Inflammatory macrophage treated with lipopolysaccharide for 1 hour (primary cell): ENCODE measurements around the gene SIGLEC15.
"Not testable (repeated sequence)": the region's sequence is repeated elsewhere in the genome, so short reads cannot be mapped to it uniquely, and the experiment has no call there.

ENCODE experiments used
- DNase-seq, 2 donors: peaks; one replicate each; pipeline ENCODE4 v3.0.0-alpha.2; 2020 to 2022

Gene SIGLEC15

DNA sequence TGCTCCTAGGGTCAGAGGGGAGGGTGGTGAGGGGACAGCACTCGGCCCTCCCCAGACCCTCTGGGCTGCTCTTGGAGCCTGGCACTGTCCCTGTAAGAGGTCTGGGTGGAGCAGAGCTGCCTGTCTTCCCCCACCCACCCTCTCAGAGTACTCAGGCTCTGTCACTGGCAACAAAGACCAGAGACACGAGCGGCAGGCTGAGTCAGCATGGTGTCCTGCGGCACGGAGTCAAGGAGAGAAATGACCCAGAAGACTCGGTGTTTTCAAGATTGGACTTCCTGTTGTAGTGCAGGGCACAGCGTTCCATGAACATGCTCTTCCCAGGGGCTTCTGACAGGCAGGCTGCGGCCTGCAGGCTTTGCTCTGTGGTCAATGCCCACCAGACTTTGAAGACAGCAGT lies 19.9 kb downstream of the SIGLEC15 start:
- no peak for DNase-seq

- no peak for DNase-seq
Measured at GRCh38 chr18:45847119-45847518, 21.6 kb downstream of the SIGLEC15 start.

DNA sequence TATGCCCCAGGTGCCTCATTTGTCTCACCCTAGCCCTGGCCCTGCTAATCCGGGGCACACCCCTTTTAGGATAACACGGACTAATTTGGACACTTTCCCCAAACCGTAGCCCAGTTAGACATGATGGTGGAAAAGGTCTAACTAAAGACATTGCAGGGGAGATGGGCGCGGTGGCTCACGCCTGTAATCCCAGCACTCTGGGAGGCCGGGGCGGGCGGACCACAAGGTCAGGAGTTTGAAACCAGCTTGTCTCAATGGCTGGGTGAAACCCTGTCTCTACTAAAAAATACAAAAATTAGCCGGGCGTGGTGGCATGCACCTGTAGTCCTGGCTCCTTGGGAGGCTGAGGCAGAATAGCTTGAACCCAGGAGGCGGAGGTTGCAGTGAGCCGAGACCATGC lies 23.2 kb downstream of the SIGLEC15 start:
- not testable (repeated sequence) for DNase-seq

GRCh38 chr18:45849529-45849928 lies 24.1 kb downstream of the SIGLEC15 start:
- no peak for DNase-seq

GRCh38 chr18:45850021-45850420 lies 24.5 kb downstream of the SIGLEC15 start:
- no peak for DNase-seq

DNA sequence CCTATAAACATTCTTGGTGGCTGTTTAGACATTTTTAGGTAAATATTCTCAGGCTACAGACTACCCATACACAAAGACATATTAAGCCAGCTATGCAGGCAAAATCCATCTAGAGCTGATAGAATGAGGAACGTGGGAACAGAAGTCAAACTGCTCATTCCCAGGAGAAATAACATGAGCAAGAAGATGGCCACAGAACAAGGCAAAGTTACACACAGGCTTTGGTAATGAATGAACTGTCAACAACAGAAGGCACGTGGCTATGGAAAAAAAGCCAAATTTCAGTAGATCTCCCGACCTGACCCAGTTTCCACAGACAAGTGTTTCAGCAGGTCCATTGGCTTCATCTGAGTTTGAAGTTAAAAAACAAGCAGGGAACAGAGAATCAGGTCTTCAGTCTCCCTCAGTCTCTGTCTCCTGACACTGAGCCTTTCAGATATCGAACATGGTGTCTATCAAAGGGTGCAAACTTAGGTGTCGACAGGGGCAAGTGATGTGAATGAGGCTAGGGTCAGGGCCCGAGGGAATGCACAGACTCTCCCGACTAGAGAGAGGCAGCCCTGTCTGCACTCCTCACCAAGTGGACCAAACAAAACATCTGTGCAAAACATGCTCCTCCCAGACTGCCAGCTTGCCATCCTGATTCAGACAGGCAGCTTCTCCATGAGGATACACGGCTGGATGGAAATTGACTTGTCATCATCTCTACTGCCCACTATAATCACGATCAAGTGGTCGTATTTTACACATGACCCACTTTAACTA lies 25.9 kb downstream of the SIGLEC15 start:
- no peak for DNase-seq

DNA sequence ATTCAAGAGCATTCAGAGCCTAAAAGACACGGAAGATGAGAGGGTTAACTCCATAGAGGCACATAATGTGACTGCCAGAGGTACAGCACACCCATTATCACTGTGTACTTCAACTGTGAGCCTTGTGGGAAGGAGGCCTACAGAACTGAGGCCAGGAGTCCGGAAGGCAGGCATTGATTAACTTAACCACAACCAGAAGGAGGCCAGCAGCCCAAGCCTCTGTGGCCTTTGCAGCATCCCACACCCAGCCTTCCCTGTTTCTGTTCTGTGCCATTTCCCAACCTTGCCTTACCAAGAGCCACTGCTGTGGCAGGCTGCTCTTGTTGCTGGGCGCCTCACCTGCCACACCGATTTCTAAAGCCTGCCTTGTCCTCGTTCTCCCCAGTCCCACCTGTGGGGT lies 27.2 kb downstream of the SIGLEC15 start:
- no peak for DNase-seq

DNA sequence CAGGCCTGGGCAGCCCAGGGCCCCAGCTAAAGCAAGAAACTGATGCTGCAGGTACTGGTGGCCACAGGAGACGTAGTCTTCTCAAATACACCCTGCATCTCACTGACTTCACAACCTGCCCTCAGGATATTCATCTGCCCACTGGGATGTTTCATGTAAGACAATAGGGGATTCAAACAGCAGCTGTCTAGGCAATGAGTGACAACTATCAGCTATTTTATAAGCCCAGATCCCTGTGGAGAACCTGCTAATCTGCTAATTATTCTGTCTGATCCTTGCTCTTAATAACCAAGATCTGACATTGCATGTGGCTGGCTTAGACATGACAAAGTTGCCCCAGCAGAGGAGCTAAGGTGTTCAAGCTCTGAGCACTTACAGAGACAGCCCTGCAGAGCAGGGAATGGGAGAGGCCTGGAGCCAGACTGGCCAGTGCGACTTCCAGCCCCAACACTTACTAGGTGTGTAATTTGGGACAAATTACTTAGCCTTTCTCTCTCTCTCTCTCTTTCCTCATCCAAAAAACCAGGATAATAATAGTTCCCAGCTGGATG lies 28.6 kb downstream of the SIGLEC15 start:
- no peak for DNase-seq

DNA sequence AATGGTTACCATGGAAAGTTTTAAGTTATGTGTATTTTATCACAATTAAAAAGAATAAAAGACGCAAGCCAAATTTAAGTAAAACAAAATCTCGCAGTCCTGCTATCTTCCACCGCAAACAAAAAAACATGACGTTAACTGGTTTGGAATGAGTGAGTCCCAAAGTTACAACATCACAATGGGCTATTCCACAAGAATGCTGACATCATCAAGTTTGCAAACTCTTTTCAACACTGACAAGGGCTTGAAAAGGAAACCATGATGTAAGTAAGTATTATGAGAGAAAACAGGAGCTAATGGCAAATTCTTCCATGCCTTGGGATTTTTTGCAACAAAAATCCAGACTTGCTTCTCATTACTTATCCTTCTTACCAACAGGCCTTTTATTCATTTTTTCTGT lies 31.1 kb downstream of the SIGLEC15 start:
- DNase-seq: peak; percentile 51 to 56

- DNase-seq: no peak
Measured at GRCh38 chr18:45859334-45859733, 33.9 kb downstream of the SIGLEC15 start.

DNA sequence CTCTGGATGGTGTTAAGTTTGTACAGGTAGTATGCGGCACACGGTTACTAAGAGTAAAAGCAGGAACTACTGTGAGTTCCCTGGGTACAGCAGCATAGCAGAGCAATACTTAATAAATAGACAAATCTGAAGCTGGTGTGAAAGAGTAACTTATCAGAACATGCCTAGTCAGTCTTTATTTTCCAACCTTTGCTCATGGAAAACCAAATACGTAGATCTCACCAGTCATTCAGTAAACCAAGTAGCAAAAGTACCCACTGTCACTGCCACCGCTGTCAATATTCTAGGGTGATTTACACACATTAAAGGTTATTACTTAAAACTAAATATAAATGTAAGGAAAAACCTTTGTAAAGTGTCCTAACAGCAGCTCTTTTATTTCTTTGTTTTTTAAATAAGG lies 35.0 kb downstream of the SIGLEC15 start:
- DNase-seq: no peak

- no peak for DNase-seq
Measured at GRCh38 chr18:45860971-45861370, 35.5 kb downstream of the SIGLEC15 start.

GRCh38 chr18:45861926-45862325 lies 36.5 kb downstream of the SIGLEC15 start:
- DNase-seq: no peak

DNA sequence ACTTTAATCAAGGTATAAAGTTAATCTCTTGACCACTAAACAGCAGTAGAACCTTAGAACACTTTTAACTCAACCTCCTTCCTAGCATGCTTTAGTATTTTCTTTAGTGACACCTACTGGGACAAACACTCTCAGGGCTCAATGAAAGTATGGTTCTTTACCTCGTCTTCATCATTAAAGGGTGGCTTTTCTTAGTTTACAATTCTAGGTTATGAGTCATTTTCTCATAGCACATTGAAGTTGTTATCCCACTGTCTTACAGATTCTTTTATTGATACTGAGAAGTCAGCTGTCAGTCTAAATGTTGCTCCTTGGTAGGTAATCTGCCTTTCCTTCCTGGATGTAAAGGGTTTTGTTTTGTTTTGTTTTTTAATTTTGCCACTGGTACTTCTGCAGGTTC lies 38.0 kb downstream of the SIGLEC15 start:
- DNase-seq: no peak

DNA sequence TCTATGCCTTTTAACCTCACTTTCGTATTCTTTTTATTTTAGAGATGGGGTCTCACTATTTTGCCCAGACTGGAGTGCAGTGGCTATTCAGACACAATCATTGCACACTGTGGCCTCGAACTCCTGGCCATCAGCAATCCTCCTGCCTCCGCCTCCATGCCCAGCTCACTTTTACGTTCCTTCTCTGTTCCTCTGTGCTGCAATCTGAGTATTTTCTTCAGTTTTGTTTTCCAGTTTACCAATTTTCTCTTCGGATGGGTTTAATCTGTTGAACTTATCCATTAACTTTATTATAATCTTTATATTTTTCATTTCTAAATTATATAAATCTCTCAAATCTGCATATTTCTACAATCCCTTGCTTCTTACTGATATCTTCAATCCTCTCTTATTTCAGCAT lies 38.6 kb downstream of the SIGLEC15 start:
- no peak for DNase-seq

GRCh38 chr18:45865466-45865865 lies 40.0 kb downstream of the SIGLEC15 start:
- no peak for DNase-seq

DNA sequence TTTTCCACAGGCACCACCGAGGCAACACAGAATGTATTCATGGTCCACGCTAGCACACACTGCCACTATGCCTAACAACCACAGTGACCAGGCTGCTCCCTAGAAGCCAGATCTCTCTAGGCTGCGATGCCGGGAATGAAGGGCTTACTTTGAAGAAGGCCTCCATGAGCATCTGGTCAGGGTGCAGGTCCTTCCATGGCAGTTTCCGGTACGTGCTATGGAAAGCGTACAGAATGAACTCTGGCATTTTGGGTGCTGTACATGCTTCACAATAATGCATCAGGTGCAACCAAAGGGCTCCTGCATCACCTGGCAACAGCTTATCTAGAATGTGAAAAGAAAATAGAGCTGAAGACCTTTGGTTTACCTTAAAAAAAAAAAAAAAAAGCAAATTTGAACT lies 44.9 kb downstream of the SIGLEC15 start:
- no peak for DNase-seq

DNA sequence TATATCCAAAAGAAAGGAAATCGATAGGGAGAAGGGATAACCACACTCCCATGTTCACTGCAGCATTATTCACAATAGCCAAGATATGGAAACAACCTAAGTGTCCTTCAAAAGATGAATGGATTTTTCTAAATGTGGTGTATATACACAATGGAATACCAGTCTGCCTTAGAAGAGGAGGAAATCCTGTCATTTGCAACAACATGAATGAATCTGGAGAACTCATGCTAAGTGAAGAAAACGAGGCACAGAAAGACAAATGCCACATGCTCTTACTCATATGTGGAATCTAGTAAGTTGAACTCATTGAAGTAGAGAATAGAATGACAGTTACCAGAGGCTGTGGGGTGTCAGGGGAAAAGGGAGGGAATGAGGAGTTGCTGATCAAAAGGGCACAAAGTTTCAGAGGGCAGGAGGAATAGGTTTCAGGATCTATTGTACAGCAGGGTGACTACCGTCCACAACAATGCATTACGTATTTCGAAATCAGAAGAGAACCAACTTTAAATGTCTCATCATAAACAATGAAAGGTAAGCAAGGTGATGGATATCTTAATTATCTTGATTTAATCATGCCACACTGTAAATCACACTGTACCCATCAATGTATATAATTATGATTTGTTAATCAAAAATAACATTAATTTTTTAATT lies 46.1 kb downstream of the SIGLEC15 start:
- DNase-seq: no peak

DNA sequence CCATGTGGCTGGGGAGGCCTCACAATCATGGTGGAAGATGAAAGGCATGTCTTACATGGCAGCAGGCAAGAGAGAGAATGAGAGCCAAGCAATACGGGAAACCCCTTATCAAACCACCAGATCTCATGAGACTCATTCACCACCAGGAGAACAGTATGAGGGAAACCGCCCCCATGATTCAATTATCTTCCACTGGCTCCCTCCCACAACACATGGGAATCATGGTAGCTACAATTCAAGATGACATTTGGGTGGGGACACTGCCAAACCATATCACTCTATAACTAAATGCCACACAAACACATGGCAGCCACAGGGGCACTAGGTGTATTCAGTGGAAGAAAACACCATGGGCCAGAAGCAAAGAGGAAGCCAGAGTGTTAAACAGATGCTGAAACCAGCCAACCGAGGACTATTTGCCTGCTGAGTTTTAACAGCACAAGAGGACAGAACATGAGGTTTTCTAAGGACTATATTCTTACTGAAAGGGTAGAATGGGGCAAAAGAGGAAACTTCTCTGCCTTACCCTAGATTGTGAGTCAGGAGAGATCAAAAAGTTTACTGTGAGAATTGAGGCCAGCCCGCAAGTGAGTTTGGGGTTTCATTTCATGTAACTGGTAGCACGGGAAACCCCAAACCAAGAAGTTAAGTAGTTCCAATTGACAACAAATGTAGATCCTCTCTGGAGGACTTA lies 49.2 kb downstream of the SIGLEC15 start:
- DNase-seq: peak; percentile 40 to 62

- no peak for DNase-seq
Measured at GRCh38 chr18:45876161-45876560, 50.7 kb downstream of the SIGLEC15 start.

- DNase-seq: no peak
Measured at GRCh38 chr18:45877403-45877802, 51.9 kb downstream of the SIGLEC15 start.

GRCh38 chr18:45879681-45880655 lies 54.5 kb downstream of the SIGLEC15 start:
- DNase-seq: peak; percentile 31 to 77
